ENCODE data around the gene RCSD1.

- TF ChIP-seq CTCF (conservative IDR thresholded peaks at IDR 0.05; ENCODE audit: low read length) = no peak
- no peak for TF ChIP-seq EZH2phosphoT487 (IDR thresholded peaks at IDR 0.05; ENCODE audit: borderline replicate concordance)
These were observed 91.7 kb downstream of the RCSD1 start, which contains the start of gene MPZL1 for GRCh38 chr1:167721617-167722151.
